OCI-LY3 (cell line): Measurements from ENCODE around the gene DYNC1I2.

Source experiments
- H2AFZ ChIP-seq: fragments of 200-600, 300-600 bp; shearing (Covaris generic); 2 replicates; pipeline ENCODE4 v1.6.0; 2014; ENCODE audit warnings: antibody characterized with exemption, low read depth, low read length
- H3K27ac ChIP-seq: fragments of 200-600, 300-600 bp; sonication (generic); 2 replicates; pipeline ENCODE4 v1.5.1; 2014; ENCODE audit warnings: mild to moderate bottlenecking, low read length, moderate library complexity, mixed read lengths
- H3K27me3 ChIP-seq: fragments of 200-600, 300-600 bp; sonication (generic); 2 replicates; pipeline ENCODE4 v1.6.1; 2014; ENCODE audit warnings: low read depth, low read length, mixed read lengths
- H3K36me3 ChIP-seq: fragments of 200-600, 300-600 bp; sonication (generic); replicated peaks from 2 replicates; pipeline ENCODE3; 2014; ENCODE audit warnings: low read depth, low read length, mixed read lengths
- H3K4me1 ChIP-seq: fragments of 300-600, 200-600 bp; sonication (generic); 2 replicates; pipeline ENCODE4 v1.6.1; 2014; ENCODE audit warnings: low read length, mixed read lengths
- H3K4me2 ChIP-seq: fragments of 200-600, 300-600 bp; sonication (generic); 2 replicates; pipeline ENCODE4 v1.6.1; 2014; ENCODE audit warnings: low read length, mixed read lengths
- H3K4me3 ChIP-seq: fragments of 300-600, 200-600 bp; sonication (generic); 2 replicates; pipeline ENCODE4 v1.5.1; 2014; ENCODE audit warnings: antibody characterized with exemption, mild to moderate bottlenecking, low read length, moderate library complexity
- H3K79me2 ChIP-seq: fragments of 300-600, 200-600 bp; shearing (Covaris generic); 2 replicates; pipeline ENCODE4 v1.6.1; 2014; ENCODE audit warnings: mild to moderate bottlenecking, low read length, mixed read lengths
- H3K9ac ChIP-seq: fragments of 300-600, 200-600 bp; shearing (Covaris generic); 2 replicates; pipeline ENCODE4 v1.6.0; 2014; ENCODE audit warnings: mild to moderate bottlenecking, low read length, moderate library complexity
- H3K9me3 ChIP-seq: fragments of 200-600, 300-600 bp; shearing (Covaris generic); 2 replicates; pipeline ENCODE4 v1.6.1; 2014; ENCODE audit warnings: low read length, mixed read lengths; ENCODE audit not compliant: insufficient read depth
- H4K20me1 ChIP-seq: fragments of 200-600, 300-600 bp; sonication (generic); 2 replicates; pipeline ENCODE4 v1.6.1; 2016; ENCODE audit warnings: low read length, mixed read lengths; ENCODE audit not compliant: insufficient read depth
- EZH2phosphoT487 ChIP-seq: fragments of 200-600 bp; shearing (Covaris generic); IDR thresholded peaks from 2 replicates; pipeline ENCODE4 v1.6.1; 2018; ENCODE audit warnings: antibody characterized with exemption, mixed run types, low read depth
- TF ChIP-seq, protein P1 (sequence below): fragments of 200-600, 300-600 bp; sonication (generic); IDR thresholded peaks from 2 replicates; pipeline ENCODE4 v1.5.1; 2014; ENCODE audit warnings: antibody characterized with exemption, low read length, low read depth

DYNC1I2 gene

DNA sequence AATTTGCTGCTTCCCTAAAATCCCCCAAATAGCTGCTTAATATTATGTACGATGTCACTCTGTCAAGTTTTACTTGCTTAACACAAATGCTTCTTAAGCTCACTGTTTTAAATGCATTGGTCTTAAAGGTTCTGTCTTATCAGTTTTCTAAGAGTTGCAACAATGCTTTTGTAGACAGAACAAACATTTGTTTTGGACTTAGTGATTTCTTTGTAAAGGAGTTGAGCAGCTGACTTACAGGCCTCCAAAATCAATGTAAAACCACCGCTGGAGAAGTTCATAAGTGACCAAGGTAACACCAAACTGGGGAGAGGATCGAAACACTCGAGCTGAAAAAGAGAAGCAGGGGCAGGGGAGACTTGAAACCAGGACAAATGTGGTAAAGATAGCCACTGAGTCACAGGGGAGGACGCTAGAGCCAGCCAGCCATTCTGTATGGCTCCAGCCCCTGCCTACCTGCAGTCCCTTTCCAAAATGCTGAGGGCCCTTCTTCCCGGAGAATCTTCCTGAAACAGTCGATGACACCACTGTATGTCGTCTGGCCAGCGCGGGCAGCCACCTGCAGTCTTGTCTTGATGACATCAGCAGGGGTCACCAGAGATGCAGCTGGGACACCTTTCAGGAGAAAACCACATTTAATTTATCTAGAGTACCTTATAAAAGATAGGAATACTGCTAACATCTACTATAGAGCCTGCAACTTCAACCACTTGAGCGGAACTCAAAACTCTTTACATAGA lies 100.2 kb downstream of the DYNC1I2 start:
- H3K4me3 ChIP-seq, result no peak overlapping the region
- no peaks in the 10 kb centered on the region for H3K27me3 ChIP-seq
- H3K4me1 ChIP-seq, result 0 out of 2 replicates have a peak, but pooled peaks cover 4% of the 10 kb centered on the region
- no peak overlapping the region for H3K27ac ChIP-seq
- no peaks in the 10 kb centered on the region for H3K9me3 ChIP-seq
- H2AFZ ChIP-seq, result no peak overlapping the region
- H3K36me3 ChIP-seq, result peaks cover 50% of the 10 kb centered on the region
- TF ChIP-seq, protein P1, sequence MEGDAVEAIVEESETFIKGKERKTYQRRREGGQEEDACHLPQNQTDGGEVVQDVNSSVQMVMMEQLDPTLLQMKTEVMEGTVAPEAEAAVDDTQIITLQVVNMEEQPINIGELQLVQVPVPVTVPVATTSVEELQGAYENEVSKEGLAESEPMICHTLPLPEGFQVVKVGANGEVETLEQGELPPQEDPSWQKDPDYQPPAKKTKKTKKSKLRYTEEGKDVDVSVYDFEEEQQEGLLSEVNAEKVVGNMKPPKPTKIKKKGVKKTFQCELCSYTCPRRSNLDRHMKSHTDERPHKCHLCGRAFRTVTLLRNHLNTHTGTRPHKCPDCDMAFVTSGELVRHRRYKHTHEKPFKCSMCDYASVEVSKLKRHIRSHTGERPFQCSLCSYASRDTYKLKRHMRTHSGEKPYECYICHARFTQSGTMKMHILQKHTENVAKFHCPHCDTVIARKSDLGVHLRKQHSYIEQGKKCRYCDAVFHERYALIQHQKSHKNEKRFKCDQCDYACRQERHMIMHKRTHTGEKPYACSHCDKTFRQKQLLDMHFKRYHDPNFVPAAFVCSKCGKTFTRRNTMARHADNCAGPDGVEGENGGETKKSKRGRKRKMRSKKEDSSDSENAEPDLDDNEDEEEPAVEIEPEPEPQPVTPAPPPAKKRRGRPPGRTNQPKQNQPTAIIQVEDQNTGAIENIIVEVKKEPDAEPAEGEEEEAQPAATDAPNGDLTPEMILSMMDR, result no peak
- TF ChIP-seq EZH2phosphoT487, result no peak
- H4K20me1 ChIP-seq, result no peaks in the 10 kb centered on the region
- H3K9ac ChIP-seq, result no peak overlapping the region
- H3K4me2 ChIP-seq, result no peak overlapping the region
- no peaks in the 10 kb centered on the region for H3K79me2 ChIP-seq

DNA sequence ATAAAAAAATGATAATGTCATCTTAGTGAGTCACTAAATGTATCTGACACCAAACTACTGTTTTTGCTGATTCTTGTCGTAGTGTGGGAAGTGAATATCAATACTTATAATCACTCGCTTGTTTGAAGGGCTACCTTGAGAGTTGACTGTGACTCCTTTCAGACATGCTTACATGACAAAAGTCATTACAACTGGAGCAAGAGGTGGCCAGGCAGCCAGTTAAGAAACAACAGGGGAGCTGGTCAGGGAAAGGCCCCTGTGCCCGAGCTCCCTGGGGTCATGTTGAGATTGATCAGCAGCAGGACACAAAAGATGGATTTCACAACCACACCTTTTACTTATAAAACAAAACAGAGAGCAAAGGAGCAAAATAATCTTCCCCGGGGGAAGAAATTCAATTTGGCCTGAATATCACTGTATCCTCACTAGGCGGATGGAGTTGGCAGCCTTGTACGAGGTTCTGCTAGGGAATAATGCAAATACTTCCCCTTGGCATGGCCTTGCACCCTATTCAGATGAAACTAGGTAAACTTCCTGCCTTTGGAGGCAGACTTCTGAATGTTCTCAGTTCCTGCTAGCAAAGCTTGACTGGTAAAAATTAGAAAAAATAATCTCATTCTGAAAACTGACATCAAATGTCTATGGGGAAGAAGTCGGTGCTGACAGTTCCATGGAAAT lies 101.2 kb downstream of the DYNC1I2 start:
- TF ChIP-seq, protein P1, result no peak
- no peak for TF ChIP-seq EZH2phosphoT487
- no peaks in the 10 kb centered on the region for H3K9me3 ChIP-seq
- H4K20me1 ChIP-seq, result no peaks in the 10 kb centered on the region
- peaks cover 49% of the 10 kb centered on the region for H3K36me3 ChIP-seq
- no peaks in the 10 kb centered on the region for H3K27me3 ChIP-seq
- no peak overlapping the region for H3K4me2 ChIP-seq
- no peak overlapping the region for H3K27ac ChIP-seq
- 0 out of 2 replicates have a peak, but pooled peaks cover 4% of the 10 kb centered on the region for H3K4me1 ChIP-seq
- no peak overlapping the region for H3K4me3 ChIP-seq
- no peaks in the 10 kb centered on the region for H3K79me2 ChIP-seq
- no peak overlapping the region for H2AFZ ChIP-seq
- H3K9ac ChIP-seq, result no peak overlapping the region

DNA sequence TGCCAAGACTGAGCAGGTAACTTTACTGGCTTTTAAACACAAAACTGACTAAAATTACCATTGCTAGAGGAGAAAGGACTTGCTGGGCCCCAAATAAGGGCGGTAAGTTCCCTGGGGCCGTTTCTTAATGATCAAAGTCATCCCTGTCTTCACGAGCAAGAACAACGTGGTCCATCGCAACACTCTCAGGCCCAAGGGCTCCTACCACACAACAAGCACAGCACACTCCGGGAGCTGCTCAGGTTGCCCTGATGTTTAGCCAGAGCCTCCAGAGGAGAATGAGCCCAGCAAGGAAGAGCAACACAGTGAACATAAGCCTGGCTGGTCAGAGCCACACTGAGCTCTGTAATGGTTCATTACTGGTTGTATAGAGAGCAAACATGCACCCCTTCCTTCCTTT lies 102.7 kb downstream of the DYNC1I2 start:
- Histone ChIP-seq H3K27ac (no peak overlapping the region), H4K20me1 (no peaks in the 10 kb centered on the region), H3K9me3 (no peaks in the 10 kb centered on the region), H3K27me3 (no peaks in the 10 kb centered on the region), H3K4me2 (no peak overlapping the region), H3K36me3 (peaks cover 34% of the 10 kb centered on the region), H3K79me2 (no peaks in the 10 kb centered on the region), H3K4me1 (peaks cover 4% of the 10 kb centered on the region; the same call in 1 of the 2 replicates), H2AFZ (no peak overlapping the region), H3K4me3 (no peak overlapping the region), H3K9ac (no peak overlapping the region)
- no peak for TF ChIP-seq EZH2phosphoT487
- TF ChIP-seq, protein P1, result no peak

DNA sequence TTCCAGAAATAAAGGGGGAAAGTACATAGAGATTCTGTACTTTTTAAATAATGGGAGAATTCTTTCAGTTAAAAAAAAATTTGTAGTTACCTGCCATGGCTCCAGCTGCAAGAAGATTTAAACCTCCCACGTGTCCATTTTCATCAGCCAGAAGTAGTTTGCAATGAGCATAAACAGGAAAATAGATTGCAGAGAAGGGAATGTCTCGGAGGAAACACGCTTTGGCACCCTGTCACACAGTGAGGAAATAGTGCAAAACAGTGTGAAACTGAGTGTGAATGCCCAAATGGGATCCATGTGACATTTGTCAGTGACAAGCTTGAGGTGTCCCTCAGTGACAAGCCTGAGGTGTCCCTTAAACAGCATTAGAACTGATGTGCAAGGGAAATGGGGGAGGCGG lies 104.1 kb downstream of the DYNC1I2 start:
- no peak overlapping the region for H2AFZ ChIP-seq
- H3K27me3 ChIP-seq, result no peaks in the 10 kb centered on the region
- no peaks in the 10 kb centered on the region for H3K79me2 ChIP-seq
- no peaks in the 10 kb centered on the region for H4K20me1 ChIP-seq
- H3K4me3 ChIP-seq, result no peak overlapping the region
- no peaks in the 10 kb centered on the region for H3K9me3 ChIP-seq
- no peak overlapping the region for H3K27ac ChIP-seq
- no peak overlapping the region for H3K4me2 ChIP-seq
- H3K36me3 ChIP-seq, result peaks cover 26% of the 10 kb centered on the region
- H3K9ac ChIP-seq, result no peak overlapping the region
- H3K4me1 ChIP-seq, result peaks cover 4% of the 10 kb centered on the region; the same call in 1 of the 2 replicates
- TF ChIP-seq, protein P1, result no peak
- no peak for TF ChIP-seq EZH2phosphoT487
